ENCODE results near the gene SIX5. TPM values are rescaled to one million over a fixed set of nuclear protein-coding genes. Genes with fewer than 3 reads are reported as not detected.

The SIX5 gene
- total and polyA plus RNA-seq, 2 donors from 2014 or later, result 15.2 to 19.4 TPM

DNA sequence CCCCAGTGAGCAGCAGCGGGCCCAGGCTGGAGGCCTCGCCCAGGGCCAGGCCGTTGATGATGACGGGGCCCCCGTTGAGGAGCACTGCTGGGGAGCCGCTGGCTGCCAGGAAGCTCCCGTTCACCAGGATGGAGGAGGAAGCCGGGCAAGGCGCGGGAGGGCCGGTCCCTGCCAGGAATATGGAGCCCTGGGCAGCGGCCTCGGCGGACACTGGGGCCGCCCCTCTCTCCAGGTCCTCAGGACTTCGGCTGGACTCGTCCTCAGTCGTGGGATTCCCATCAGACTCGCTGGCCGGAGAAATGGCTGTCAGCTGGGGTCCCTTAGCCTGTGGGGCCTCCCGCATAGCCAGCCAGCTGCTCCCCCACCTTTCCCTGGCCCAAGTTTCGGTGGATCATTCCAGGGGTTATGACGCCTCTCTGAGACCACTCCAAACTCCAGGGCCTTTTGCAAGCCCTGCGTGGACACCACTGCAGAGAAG lies 2.1 kb downstream of the SIX5 start:
- TF ChIP-seq, protein P1, sequence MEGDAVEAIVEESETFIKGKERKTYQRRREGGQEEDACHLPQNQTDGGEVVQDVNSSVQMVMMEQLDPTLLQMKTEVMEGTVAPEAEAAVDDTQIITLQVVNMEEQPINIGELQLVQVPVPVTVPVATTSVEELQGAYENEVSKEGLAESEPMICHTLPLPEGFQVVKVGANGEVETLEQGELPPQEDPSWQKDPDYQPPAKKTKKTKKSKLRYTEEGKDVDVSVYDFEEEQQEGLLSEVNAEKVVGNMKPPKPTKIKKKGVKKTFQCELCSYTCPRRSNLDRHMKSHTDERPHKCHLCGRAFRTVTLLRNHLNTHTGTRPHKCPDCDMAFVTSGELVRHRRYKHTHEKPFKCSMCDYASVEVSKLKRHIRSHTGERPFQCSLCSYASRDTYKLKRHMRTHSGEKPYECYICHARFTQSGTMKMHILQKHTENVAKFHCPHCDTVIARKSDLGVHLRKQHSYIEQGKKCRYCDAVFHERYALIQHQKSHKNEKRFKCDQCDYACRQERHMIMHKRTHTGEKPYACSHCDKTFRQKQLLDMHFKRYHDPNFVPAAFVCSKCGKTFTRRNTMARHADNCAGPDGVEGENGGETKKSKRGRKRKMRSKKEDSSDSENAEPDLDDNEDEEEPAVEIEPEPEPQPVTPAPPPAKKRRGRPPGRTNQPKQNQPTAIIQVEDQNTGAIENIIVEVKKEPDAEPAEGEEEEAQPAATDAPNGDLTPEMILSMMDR (IDR thresholded peaks at IDR 0.05; ENCODE audit: borderline replicate concordance, extremely low read depth, insufficient read depth), result no peak
- H3K4me3 ChIP-seq (ENCODE audit: low read length in 3 of 3), result peak overlapping the region; percentile 36 to 77 (median 63)
- H3K27ac ChIP-seq (ENCODE audit: low read depth in 2 of 2, low read length in 2 of 2), result peak overlapping the region; percentile 97 to 99
- peaks cover 0 to 18% (median 0%) of the 10 kb centered on the region in 3 donors for H3K4me1 ChIP-seq (ENCODE audit: control insufficient read depth in 2 of 3, insufficient read depth in 2 of 3, low read depth in 1 of 3, low read length in 3 of 3)
- no peaks in the 10 kb centered on the region for H3K27me3 ChIP-seq (ENCODE audit: control insufficient read depth, insufficient read depth, low read length)
- no peaks in the 10 kb centered on the region for H3K36me3 ChIP-seq (ENCODE audit: control insufficient read depth in 2 of 3, insufficient read depth in 3 of 3, low read length in 3 of 3)
- FAIRE-seq, result no peak
- intact Hi-C loops (cut with DNase I), result no loop called here
- peak in 1 of 5 donors; percentile 88 for DNase-seq
- H3K9me3 ChIP-seq (ENCODE audit: control insufficient read depth in 2 of 3, insufficient read depth in 1 of 3, low read length in 3 of 3), result no peaks in the 10 kb centered on the region
- peak overlapping the region in 2 of 3 donors; percentile 59 to 86 for H3K9ac ChIP-seq (ENCODE audit: low read length in 3 of 3)

DNA sequence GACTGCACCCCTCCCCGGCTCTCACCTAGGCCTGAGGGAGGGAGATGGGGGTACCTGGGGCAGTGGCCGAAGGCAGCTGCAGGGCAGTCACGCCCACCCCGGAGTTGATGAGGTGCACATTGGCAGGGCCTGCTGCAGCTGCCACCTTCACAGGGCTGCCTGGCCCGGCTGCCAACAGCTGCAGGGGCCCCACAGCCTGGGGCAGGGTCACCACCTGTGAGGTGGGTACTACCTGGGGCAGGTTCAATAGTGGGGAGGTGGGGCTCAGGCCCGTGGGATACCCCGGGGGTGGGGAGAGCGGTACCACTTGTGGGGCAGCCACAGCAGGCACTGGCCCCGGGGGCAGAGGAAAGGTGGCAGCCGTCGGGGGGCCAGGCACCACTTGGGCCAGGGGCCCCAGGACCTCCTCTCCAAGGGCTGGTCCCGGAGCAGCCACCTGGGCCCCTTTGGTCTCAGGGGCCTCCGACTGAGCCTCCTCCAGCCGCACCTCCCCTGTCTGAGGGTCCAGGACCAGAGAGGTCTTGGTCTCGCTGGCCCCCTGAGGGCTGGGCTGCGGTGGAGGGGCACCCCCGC lies 2.7 kb downstream of the SIX5 start:
- H3K9me3 ChIP-seq (ENCODE audit: control insufficient read depth in 2 of 3, insufficient read depth in 1 of 3, low read length in 3 of 3), result no peaks in the 10 kb centered on the region
- peaks cover 0 to 18% (median 0%) of the 10 kb centered on the region in 3 donors for H3K4me1 ChIP-seq (ENCODE audit: control insufficient read depth in 2 of 3, insufficient read depth in 2 of 3, low read depth in 1 of 3, low read length in 3 of 3)
- intact Hi-C loops (cut with DNase I), result no loop called here
- FAIRE-seq (no peak), DNase-seq (peak in 1 of 5 donors; percentile 78)
- peak overlapping the region in 1 of 3 donors; percentile 86 for H3K9ac ChIP-seq (ENCODE audit: low read length in 3 of 3)
- H3K36me3 ChIP-seq (ENCODE audit: control insufficient read depth in 2 of 3, insufficient read depth in 3 of 3, low read length in 3 of 3), result no peaks in the 10 kb centered on the region
- H3K4me3 ChIP-seq (ENCODE audit: low read length in 3 of 3), result peak overlapping the region in 1 of 3 donors; percentile 77
- peak overlapping the region; percentile 97 to 99 for H3K27ac ChIP-seq (ENCODE audit: low read depth in 2 of 2, low read length in 2 of 2)
- H3K27me3 ChIP-seq (ENCODE audit: control insufficient read depth, insufficient read depth, low read length), result no peaks in the 10 kb centered on the region
- TF ChIP-seq, protein P1 (IDR thresholded peaks at IDR 0.05; ENCODE audit: borderline replicate concordance, extremely low read depth, insufficient read depth), result no peak

DNA sequence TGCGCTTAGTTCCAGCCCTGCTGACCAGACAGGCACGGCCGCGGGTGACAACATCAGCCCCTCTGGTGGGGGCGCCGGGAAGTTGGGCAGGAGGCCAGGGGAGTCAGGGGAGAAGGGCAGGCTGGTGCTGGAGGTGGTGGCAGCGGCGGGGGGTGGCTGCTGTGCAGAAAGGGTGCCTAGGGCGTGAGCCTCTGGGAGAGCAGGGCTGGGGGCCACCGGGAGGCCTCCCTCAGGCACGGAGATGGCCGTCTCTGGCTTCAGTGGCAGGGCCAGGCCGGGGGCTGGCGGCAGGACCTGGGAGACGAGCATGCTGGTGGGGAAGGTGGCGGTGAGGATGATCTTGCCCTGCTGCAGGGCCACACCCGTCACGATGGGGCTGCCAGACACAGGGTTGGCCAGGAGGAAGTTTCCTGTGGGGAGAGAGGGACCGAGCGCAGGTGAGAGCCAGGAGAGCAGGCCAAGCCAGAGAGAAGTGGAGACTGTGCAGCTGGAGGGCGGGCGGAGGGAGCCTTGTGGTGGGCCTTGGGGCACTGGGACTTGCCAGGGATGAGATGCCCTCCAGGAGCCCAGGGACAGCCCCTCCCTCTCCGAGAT lies 3.3 kb downstream of the SIX5 start:
- H3K27me3 ChIP-seq (ENCODE audit: control insufficient read depth, insufficient read depth, low read length), result no peaks in the 10 kb centered on the region
- TF ChIP-seq, protein P1 (IDR thresholded peaks at IDR 0.05; ENCODE audit: borderline replicate concordance, extremely low read depth, insufficient read depth), result no peak
- FAIRE-seq, result no peak
- H3K4me1 ChIP-seq (ENCODE audit: control insufficient read depth in 2 of 3, insufficient read depth in 2 of 3, low read depth in 1 of 3, low read length in 3 of 3), result peaks cover 0 to 18% (median 0%) of the 10 kb centered on the region in 3 donors
- DNase-seq, result peak in 2 of 5 donors; percentile 26 to 73
- H3K4me3 ChIP-seq (ENCODE audit: low read length in 3 of 3), result no peak overlapping the region
- no peaks in the 10 kb centered on the region for H3K36me3 ChIP-seq (ENCODE audit: control insufficient read depth in 2 of 3, insufficient read depth in 3 of 3, low read length in 3 of 3)
- peak overlapping the region in 1 of 2 donors; percentile 97 for H3K27ac ChIP-seq (ENCODE audit: low read depth in 2 of 2, low read length in 2 of 2)
- no peak overlapping the region for H3K9ac ChIP-seq (ENCODE audit: low read length in 3 of 3)
- no peaks in the 10 kb centered on the region for H3K9me3 ChIP-seq (ENCODE audit: control insufficient read depth in 2 of 3, insufficient read depth in 1 of 3, low read length in 3 of 3)
- intact Hi-C loops (cut with DNase I), result no loop called here
